GM21825 (cell line): ENCODE data around the gene SHISA9.

Source experiments
- ATAC-seq: cut with Tn5 transposase; IDR thresholded peaks from one replicate; pipeline ENCODE4 v1.9.1; 2021; ENCODE audit warnings: mild to moderate bottlenecking, moderate library complexity; ENCODE audit not compliant: unreplicated experiment

The SHISA9 gene

DNA sequence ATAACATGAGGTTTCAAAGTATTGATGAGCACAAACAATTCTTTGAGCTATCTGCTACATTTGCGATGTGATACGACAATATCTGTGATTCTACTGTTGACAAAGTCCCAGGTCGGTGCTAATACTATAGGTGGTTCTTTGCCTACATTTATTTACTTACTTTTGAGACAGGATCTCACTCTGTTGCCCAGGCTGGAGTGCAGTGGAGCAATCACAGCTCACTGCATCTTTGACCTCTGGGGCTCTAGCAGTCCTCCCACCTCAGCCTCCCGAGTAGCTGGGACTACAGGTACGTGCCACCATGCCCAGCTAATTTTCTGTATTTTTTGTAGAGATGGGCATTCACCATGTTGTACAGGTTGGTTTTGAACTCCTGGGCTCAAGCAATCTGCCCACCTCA lies 343.4 kb downstream of the SHISA9 start:
- no peak for ATAC-seq

DNA sequence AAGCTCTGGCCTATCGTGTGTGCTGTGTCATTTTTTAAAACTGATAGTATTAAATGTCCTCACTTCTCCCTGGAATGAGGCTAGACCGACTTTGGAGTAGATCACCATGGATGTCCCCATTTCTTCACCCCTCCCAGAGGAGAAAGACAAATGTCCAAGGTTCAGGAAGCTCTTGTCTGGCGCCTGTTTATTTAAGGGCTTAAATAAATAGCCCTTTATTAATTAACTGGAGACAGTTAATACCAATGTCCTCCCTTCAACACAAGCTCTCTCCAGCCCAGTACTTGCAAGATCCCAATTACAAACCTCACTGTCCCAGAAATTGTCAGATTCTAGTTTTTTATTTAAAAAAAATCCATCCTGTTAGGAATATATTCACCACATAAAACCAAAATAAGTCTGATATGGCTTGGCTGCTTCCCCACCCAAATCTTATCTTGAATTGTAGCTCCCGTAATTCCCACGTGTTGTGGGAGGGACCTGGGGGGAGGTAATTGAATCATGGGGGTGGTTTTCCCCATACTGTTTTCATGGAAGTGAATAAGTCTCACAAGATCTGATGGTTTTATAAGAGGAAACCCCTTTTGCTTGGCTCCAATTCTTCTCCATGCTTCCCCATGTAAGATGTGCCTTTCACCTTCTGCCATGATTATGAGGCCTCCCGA lies 344.4 kb downstream of the SHISA9 start:
- ATAC-seq, result no peak

GRCh38 chr16:13254998-13255614 lies 353.7 kb downstream of the SHISA9 start:
- ATAC-seq, result no peak

DNA sequence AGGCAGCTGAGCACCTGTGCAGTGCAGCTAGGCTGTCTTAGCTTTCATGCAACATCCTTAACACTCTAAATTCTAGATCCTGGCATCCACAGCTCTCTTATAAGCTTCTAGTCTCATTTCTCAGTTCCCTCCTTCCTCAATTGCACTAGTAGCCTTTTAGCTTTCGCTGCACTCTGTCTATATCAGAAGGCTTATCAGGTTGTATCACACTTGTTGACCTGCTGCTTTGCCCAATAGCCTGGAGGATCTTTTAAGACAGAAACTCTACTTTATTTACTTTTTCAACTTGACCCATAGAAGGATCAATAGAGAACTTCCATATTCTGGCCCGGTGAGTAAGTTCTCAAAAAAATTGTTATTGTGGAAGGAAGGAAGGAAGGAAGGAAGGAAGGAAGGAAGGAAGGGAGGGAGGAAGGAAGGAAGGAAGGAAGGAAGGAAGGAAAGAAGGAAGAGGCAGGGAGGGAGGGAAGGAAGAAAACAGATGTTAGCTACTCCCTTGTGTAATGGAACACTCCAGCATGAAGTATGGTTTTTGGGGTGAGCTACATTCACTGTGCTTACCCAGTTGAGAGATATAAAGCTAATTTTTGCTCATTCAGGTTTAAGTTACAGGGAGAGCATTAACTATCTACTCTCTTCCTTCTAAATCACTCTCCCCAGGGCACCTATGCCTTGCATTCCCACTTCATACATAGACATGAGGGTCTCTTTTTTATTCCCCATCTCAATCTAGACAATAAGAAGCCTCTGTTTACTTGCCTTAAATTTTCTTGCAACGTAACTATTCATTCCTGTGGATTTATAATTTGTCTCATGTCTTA lies 361.1 kb downstream of the SHISA9 start:
- ATAC-seq, result no peak

GRCh38 chr16:13264749-13265552 lies 363.6 kb downstream of the SHISA9 start:
- no peak for ATAC-seq

- no peak for ATAC-seq
Measured at GRCh38 chr16:13269359-13269758, 368.0 kb downstream of the SHISA9 start.

- ATAC-seq, result no peak
Measured at GRCh38 chr16:13269905-13270528, 368.6 kb downstream of the SHISA9 start.

DNA sequence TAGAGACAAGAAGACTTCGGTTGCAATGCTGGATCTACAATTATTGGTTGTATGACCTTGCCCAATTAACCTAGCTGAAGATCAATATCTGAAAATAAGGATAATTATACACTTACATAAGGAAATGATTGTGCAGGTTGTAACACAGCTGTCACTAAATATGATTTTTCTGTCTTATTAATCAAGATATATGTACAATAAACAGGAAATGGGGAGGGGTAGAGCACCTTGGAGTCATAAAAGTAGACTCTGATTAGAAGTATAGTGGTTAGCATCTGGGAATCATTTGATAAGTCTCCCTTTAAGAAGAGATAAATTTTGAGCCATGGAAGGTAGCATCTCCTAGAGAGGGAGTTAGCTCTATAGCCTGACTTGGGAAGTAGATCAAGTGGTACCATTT lies 369.2 kb downstream of the SHISA9 start:
- ATAC-seq, result no peak

GRCh38 chr16:13289515-13289914 lies 388.1 kb downstream of the SHISA9 start:
- ATAC-seq, result no peak
